Measurements from ENCODE around the gene REEP1.

Gene REEP1

DNA sequence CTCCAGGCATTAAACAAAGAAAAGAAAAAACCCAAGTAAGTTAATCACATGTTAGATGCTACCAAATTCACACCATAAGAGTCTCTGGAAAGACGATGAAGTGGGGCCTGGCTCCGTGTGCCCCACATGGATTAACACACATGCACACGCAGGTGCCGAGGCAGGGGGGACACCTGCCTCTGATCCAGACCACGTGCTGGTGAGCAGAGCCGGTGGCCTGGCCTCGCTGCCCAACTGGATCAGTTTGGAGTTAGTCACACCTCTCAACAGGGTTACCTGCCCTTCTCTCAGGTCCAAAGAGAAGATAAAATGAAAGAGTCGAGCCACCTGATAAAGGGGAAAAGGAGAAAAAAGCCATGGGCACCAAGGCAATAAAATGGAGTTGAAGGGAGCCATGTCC, 97.7 kb downstream of the REEP1 start:
- Histone ChIP-seq H3K9ac (ENCODE audit: low read length) (no peak overlapping the region), H3K23ac (ENCODE audit: low read length) (no peak overlapping the region), H3K27me3 (ENCODE audit: insufficient read depth, low read length, poor library complexity) (no peaks in the 10 kb centered on the region), H3K4me2 (ENCODE audit: low read length) (no peak overlapping the region), H2BK120ac (ENCODE audit: low read depth, low read length) (no peak overlapping the region), H3K4me3 (ENCODE audit: low read length) (no peak overlapping the region), H3K79me2 (ENCODE audit: control insufficient read depth, insufficient read depth, low read length) (no peaks in the 10 kb centered on the region), H2AK5ac (ENCODE audit: low read length) (no peak overlapping the region), H2BK5ac (ENCODE audit: low read length) (no peak overlapping the region), H2BK15ac (replicated peaks; ENCODE audit: low read depth) (no peak overlapping the region), H4K8ac (ENCODE audit: low read depth, low read length) (no peak overlapping the region), H3K4ac (ENCODE audit: low read depth, low read length) (no peak overlapping the region), H3K56ac (ENCODE audit: low read length) (no peak overlapping the region), H3K4me1 (ENCODE audit: control insufficient read depth, low read depth, low read length) (no peaks in the 10 kb centered on the region), H3K18ac (ENCODE audit: low read length) (no peak overlapping the region), H3K27ac (ENCODE audit: low read depth, low read length) (no peak overlapping the region), H3K79me1 (ENCODE audit: low read length) (no peaks in the 10 kb centered on the region), H4K5ac (ENCODE audit: low read length) (no peak overlapping the region), H3K36me3 (ENCODE audit: control insufficient read depth, insufficient read depth, low read length) (no peaks in the 10 kb centered on the region)
- no CpG with 5 or more reads among the region's 8 CpGs for WGBS (ENCODE audit: extremely low coverage, insufficient coverage, low lambda C conversion rate)
- DNase-seq: no peak

GRCh38 chr2:86239326-86239725, 98.1 kb downstream of the REEP1 start:
- Histone ChIP-seq H3K9ac (ENCODE audit: low read length) (no peak overlapping the region), H3K56ac (ENCODE audit: low read length) (no peak overlapping the region)

GRCh38 chr2:86238354-86238753, 99.1 kb downstream of the REEP1 start:
- no peaks in the 10 kb centered on the region for H3K4me1 ChIP-seq (ENCODE audit: control insufficient read depth, low read depth, low read length)
- H3K27me3 ChIP-seq (ENCODE audit: insufficient read depth, low read length, poor library complexity): no peaks in the 10 kb centered on the region
- no peak overlapping the region for H2BK15ac ChIP-seq (replicated peaks; ENCODE audit: low read depth)
- no peak overlapping the region for H3K4me2 ChIP-seq (ENCODE audit: low read length)
- H3K18ac ChIP-seq (ENCODE audit: low read length): no peak overlapping the region
- WGBS (ENCODE audit: extremely low coverage, insufficient coverage, low lambda C conversion rate): no CpG with 5 or more reads among the region's 5 CpGs
- no peak overlapping the region for H2BK120ac ChIP-seq (ENCODE audit: low read depth, low read length)
- no peak overlapping the region for H3K4ac ChIP-seq (ENCODE audit: low read depth, low read length)
- no peaks in the 10 kb centered on the region for H3K79me1 ChIP-seq (ENCODE audit: low read length)
- no peak overlapping the region for H3K4me3 ChIP-seq (ENCODE audit: low read length)
- no peak overlapping the region for H4K5ac ChIP-seq (ENCODE audit: low read length)
- H2BK5ac ChIP-seq (ENCODE audit: low read length): no peak overlapping the region
- no peak overlapping the region for H3K56ac ChIP-seq (ENCODE audit: low read length)
- H2AK5ac ChIP-seq (ENCODE audit: low read length): no peak overlapping the region
- H3K27ac ChIP-seq (ENCODE audit: low read depth, low read length): no peak overlapping the region
- H4K8ac ChIP-seq (ENCODE audit: low read depth, low read length): no peak overlapping the region
- no peak overlapping the region for H3K23ac ChIP-seq (ENCODE audit: low read length)
- no peaks in the 10 kb centered on the region for H3K36me3 ChIP-seq (ENCODE audit: control insufficient read depth, insufficient read depth, low read length)
- H3K79me2 ChIP-seq (ENCODE audit: control insufficient read depth, insufficient read depth, low read length): no peaks in the 10 kb centered on the region
- DNase-seq: no peak
- H3K9ac ChIP-seq (ENCODE audit: low read length): no peak overlapping the region

More at GRCh38 chr2:86239326-86239725, 98.1 kb downstream of the REEP1 start:
- no peak overlapping the region for H3K4me3 ChIP-seq (ENCODE audit: low read length)
- no peaks in the 10 kb centered on the region for H3K79me2 ChIP-seq (ENCODE audit: control insufficient read depth, insufficient read depth, low read length)
- WGBS (ENCODE audit: extremely low coverage, insufficient coverage, low lambda C conversion rate): no CpG with 5 or more reads among the region's 4 CpGs
- H2BK120ac ChIP-seq (ENCODE audit: low read depth, low read length): no peak overlapping the region
- H4K5ac ChIP-seq (ENCODE audit: low read length): no peak overlapping the region
- H2BK15ac ChIP-seq (replicated peaks; ENCODE audit: low read depth): no peak overlapping the region
- H3K23ac ChIP-seq (ENCODE audit: low read length): no peak overlapping the region
- H2BK5ac ChIP-seq (ENCODE audit: low read length): no peak overlapping the region
- no peak overlapping the region for H3K27ac ChIP-seq (ENCODE audit: low read depth, low read length)
- no peak overlapping the region for H4K8ac ChIP-seq (ENCODE audit: low read depth, low read length)
- H3K36me3 ChIP-seq (ENCODE audit: control insufficient read depth, insufficient read depth, low read length): no peaks in the 10 kb centered on the region
- H3K4ac ChIP-seq (ENCODE audit: low read depth, low read length): no peak overlapping the region
- no peak for DNase-seq
- no peak overlapping the region for H2AK5ac ChIP-seq (ENCODE audit: low read length)
- no peak overlapping the region for H3K18ac ChIP-seq (ENCODE audit: low read length)
- no peak overlapping the region for H3K4me2 ChIP-seq (ENCODE audit: low read length)
- no peaks in the 10 kb centered on the region for H3K4me1 ChIP-seq (ENCODE audit: control insufficient read depth, low read depth, low read length)
- H3K79me1 ChIP-seq (ENCODE audit: low read length): no peaks in the 10 kb centered on the region
- H3K27me3 ChIP-seq (ENCODE audit: insufficient read depth, low read length, poor library complexity): no peaks in the 10 kb centered on the region

- H3K4me1 ChIP-seq (ENCODE audit: control insufficient read depth, low read depth, low read length): no peaks in the 10 kb centered on the region
- no peak overlapping the region for H2BK5ac ChIP-seq (ENCODE audit: low read length)
- DNase-seq: no peak
- H4K5ac ChIP-seq (ENCODE audit: low read length): no peak overlapping the region
- no peaks in the 10 kb centered on the region for H3K36me3 ChIP-seq (ENCODE audit: control insufficient read depth, insufficient read depth, low read length)
- no peaks in the 10 kb centered on the region for H3K79me2 ChIP-seq (ENCODE audit: control insufficient read depth, insufficient read depth, low read length)
- no peak overlapping the region for H3K4me2 ChIP-seq (ENCODE audit: low read length)
- no peak overlapping the region for H2AK5ac ChIP-seq (ENCODE audit: low read length)
- H3K56ac ChIP-seq (ENCODE audit: low read length): no peak overlapping the region
- H3K23ac ChIP-seq (ENCODE audit: low read length): no peak overlapping the region
- H3K9ac ChIP-seq (ENCODE audit: low read length): no peak overlapping the region
- no CpG with 5 or more reads among the region's 5 CpGs for WGBS (ENCODE audit: extremely low coverage, insufficient coverage, low lambda C conversion rate)
- H4K8ac ChIP-seq (ENCODE audit: low read depth, low read length): no peak overlapping the region
- H3K4ac ChIP-seq (ENCODE audit: low read depth, low read length): no peak overlapping the region
- H3K18ac ChIP-seq (ENCODE audit: low read length): no peak overlapping the region
- no peak overlapping the region for H3K27ac ChIP-seq (ENCODE audit: low read depth, low read length)
- H2BK120ac ChIP-seq (ENCODE audit: low read depth, low read length): no peak overlapping the region
- H2BK15ac ChIP-seq (replicated peaks; ENCODE audit: low read depth): no peak overlapping the region
- no peaks in the 10 kb centered on the region for H3K79me1 ChIP-seq (ENCODE audit: low read length)
- no peaks in the 10 kb centered on the region for H3K27me3 ChIP-seq (ENCODE audit: insufficient read depth, low read length, poor library complexity)
- H3K4me3 ChIP-seq (ENCODE audit: low read length): no peak overlapping the region
These were observed 100.3 kb downstream of the REEP1 start for GRCh38 chr2:86237172-86237571.

DNA sequence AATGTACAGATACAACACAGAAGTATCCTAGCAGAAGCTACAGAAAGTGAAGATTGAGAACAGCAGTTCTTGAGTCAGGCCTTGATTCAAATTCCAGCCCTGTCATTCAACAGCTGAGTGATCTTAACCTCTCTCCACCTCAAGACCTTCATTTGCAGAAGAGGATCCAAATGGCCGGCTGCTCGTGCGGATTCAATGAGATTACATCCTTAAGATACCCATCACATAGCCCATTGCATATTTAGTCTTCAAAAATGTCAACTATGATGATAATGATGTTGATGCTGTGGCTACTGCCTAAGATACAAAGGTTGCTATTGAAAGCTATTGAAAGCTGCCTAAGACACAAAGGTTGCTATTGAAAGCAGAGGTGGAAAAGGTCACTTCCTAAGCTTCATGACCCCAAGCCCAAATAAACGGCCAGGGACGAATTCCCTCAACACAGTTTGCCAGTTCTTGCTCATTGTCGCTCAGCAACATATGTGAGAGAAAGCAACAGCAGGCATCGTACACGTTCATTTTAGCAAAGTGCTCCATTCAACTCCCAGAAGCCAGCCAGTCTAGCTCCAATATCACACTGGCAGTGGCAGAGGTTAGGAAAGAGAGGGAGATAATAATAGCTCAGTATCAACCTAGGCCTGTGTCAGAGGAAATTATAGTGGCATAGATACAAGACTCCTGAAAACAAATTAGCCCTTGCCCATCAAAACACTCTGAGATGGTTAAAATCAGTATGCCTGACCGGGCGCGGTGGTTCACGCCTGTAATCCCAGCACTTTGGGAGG, 102.0 kb downstream of the REEP1 start:
- Histone ChIP-seq H3K36me3 (ENCODE audit: control insufficient read depth, insufficient read depth, low read length) (no peaks in the 10 kb centered on the region), H4K8ac (ENCODE audit: low read depth, low read length) (no peak overlapping the region), H3K23ac (ENCODE audit: low read length) (no peak overlapping the region), H3K4me3 (ENCODE audit: low read length) (no peak overlapping the region), H2AK5ac (ENCODE audit: low read length) (no peak overlapping the region), H3K27me3 (ENCODE audit: insufficient read depth, low read length, poor library complexity) (no peaks in the 10 kb centered on the region), H2BK15ac (replicated peaks; ENCODE audit: low read depth) (no peak overlapping the region), H3K18ac (ENCODE audit: low read length) (no peak overlapping the region), H3K4ac (ENCODE audit: low read depth, low read length) (no peak overlapping the region), H3K79me2 (ENCODE audit: control insufficient read depth, insufficient read depth, low read length) (no peaks in the 10 kb centered on the region), H3K4me2 (ENCODE audit: low read length) (no peak overlapping the region), H2BK120ac (ENCODE audit: low read depth, low read length) (no peak overlapping the region), H3K27ac (ENCODE audit: low read depth, low read length) (no peak overlapping the region), H3K4me1 (ENCODE audit: control insufficient read depth, low read depth, low read length) (no peaks in the 10 kb centered on the region), H2BK5ac (ENCODE audit: low read length) (no peak overlapping the region), H3K79me1 (ENCODE audit: low read length) (no peaks in the 10 kb centered on the region), H3K56ac (ENCODE audit: low read length) (no peak overlapping the region), H3K9ac (ENCODE audit: low read length) (no peak overlapping the region), H4K5ac (ENCODE audit: low read length) (no peak overlapping the region)
- no CpG with 5 or more reads among the region's 12 CpGs for WGBS (ENCODE audit: extremely low coverage, insufficient coverage, low lambda C conversion rate)
- DNase-seq: no peak

All from mesendoderm (in vitro differentiated cells).